ENCODE measurements around the gene ACTR8. TPM values are rescaled to one million over a fixed set of nuclear protein-coding genes. Genes with fewer than 3 reads are reported as not detected.

ACTR8 gene
- total RNA-seq, 3 donors from 2014 or later (not counting 1 experiment from before 2014, with no cell fraction given) = 32.5 to 54.2 (median 41.5) TPM

GRCh38 chr3:53836084-53836872 is 45.7 kb downstream of the ACTR8 start:
- H3K27ac Mint-ChIP-seq = no peak overlapping the region
- H3K9me3 Mint-ChIP-seq = no peaks in the 10 kb centered on the region
- ATAC-seq (no peak), DNase-seq (no peak)
- 93% methylated on average over 9 of the region's 9 CpGs for WGBS (ENCODE audit: insufficient coverage)
- H3K27me3 Mint-ChIP-seq (ENCODE audit: low read depth in 2 of 2) = no peaks in the 10 kb centered on the region
- H3K4me1 ChIP-seq (ENCODE audit: control insufficient read depth, insufficient read depth, low read length) = peaks cover 4% of the 10 kb centered on the region
- H3K27ac ChIP-seq (ENCODE audit: low read length) = no peak overlapping the region
- no peaks in the 10 kb centered on the region for H3K36me3 Mint-ChIP-seq
- H3K27me3 ChIP-seq (ENCODE audit: control insufficient read depth, insufficient read depth, low read length) = no peaks in the 10 kb centered on the region
- intact Hi-C loops (cut with micrococcal nuclease) = no loop called here
- no peak overlapping the region for H3K4me3 ChIP-seq (ENCODE audit: low read length)
- H3K36me3 ChIP-seq (ENCODE audit: control insufficient read depth, insufficient read depth, low read length) = no peaks in the 10 kb centered on the region
- H3K4me3 Mint-ChIP-seq = no peak overlapping the region
- TF ChIP-seq CTCF (IDR thresholded peaks at IDR 0.05) = no peak
- H3K4me1 Mint-ChIP-seq = no peaks in the 10 kb centered on the region
- H3K9me3 ChIP-seq (ENCODE audit: control insufficient read depth, insufficient read depth, low read length) = no peaks in the 10 kb centered on the region

- peaks cover 4% of the 10 kb centered on the region for H3K4me1 ChIP-seq (ENCODE audit: control insufficient read depth, insufficient read depth, low read length)
- Mint-ChIP-seq H3K9me3 (no peaks in the 10 kb centered on the region), H3K4me1 (no peaks in the 10 kb centered on the region), H3K27me3 (ENCODE audit: low read depth in 2 of 2) (no peaks in the 10 kb centered on the region), H3K36me3 (no peaks in the 10 kb centered on the region), H3K4me3 (no peak overlapping the region), H3K27ac (no peak overlapping the region)
- no peak overlapping the region for H3K27ac ChIP-seq (ENCODE audit: low read length)
- intact Hi-C loops (cut with micrococcal nuclease) = no loop called here
- no peaks in the 10 kb centered on the region for H3K9me3 ChIP-seq (ENCODE audit: control insufficient read depth, insufficient read depth, low read length)
- ATAC-seq = no peak
- 54% methylated on average over 1 of the region's 1 CpG for WGBS (ENCODE audit: insufficient coverage)
- no peak for DNase-seq
- no peaks in the 10 kb centered on the region for H3K36me3 ChIP-seq (ENCODE audit: control insufficient read depth, insufficient read depth, low read length)
- no peak for TF ChIP-seq CTCF (IDR thresholded peaks at IDR 0.05)
- no peak overlapping the region for H3K4me3 ChIP-seq (ENCODE audit: low read length)
- no peaks in the 10 kb centered on the region for H3K27me3 ChIP-seq (ENCODE audit: control insufficient read depth, insufficient read depth, low read length)
These were observed 46.7 kb downstream of the ACTR8 start for GRCh38 chr3:53835257-53835656.

- no peak for DNase-seq
- ATAC-seq = no peak
- Histone ChIP-seq H3K4me1 (ENCODE audit: control insufficient read depth, insufficient read depth, low read length) (peaks cover 4% of the 10 kb centered on the region), H3K9me3 (ENCODE audit: control insufficient read depth, insufficient read depth, low read length) (no peaks in the 10 kb centered on the region), H3K27me3 (ENCODE audit: control insufficient read depth, insufficient read depth, low read length) (no peaks in the 10 kb centered on the region), H3K36me3 (ENCODE audit: control insufficient read depth, insufficient read depth, low read length) (no peaks in the 10 kb centered on the region), H3K4me3 (ENCODE audit: low read length) (no peak overlapping the region), H3K27ac (ENCODE audit: low read length) (no peak overlapping the region)
- H3K27me3 Mint-ChIP-seq (ENCODE audit: low read depth in 2 of 2) = no peaks in the 10 kb centered on the region
- no peaks in the 10 kb centered on the region for H3K9me3 Mint-ChIP-seq
- H3K36me3 Mint-ChIP-seq = no peaks in the 10 kb centered on the region
- H3K27ac Mint-ChIP-seq = no peak overlapping the region
- WGBS (ENCODE audit: insufficient coverage) = 94% methylated on average over 6 of the region's 6 CpGs
- no peaks in the 10 kb centered on the region for H3K4me1 Mint-ChIP-seq
- H3K4me3 Mint-ChIP-seq = no peak overlapping the region
- intact Hi-C loops (cut with micrococcal nuclease) = no loop called here
- no peak for TF ChIP-seq CTCF (IDR thresholded peaks at IDR 0.05)
These were observed 47.4 kb downstream of the ACTR8 start for GRCh38 chr3:53834429-53835095.

Measured in natural killer cell (primary cell).